ENCODE data around the gene MOG.

The MOG gene

GRCh38 chr6:29678114-29678513 is 21.2 kb downstream of the MOG start:
- no peak for DNase-seq

GRCh38 chr6:29679962-29680361 is 23.1 kb downstream of the MOG start:
- DNase-seq: no peak

GRCh38 chr6:29680416-29680815 is 23.5 kb downstream of the MOG start:
- no peak for DNase-seq

- DNase-seq: no peak
These were observed 24.0 kb downstream of the MOG start, which contains the start of gene ZFP57 for GRCh38 chr6:29680904-29681303. Gene ZFP57 (minus strand): TSS chr6:29681152. CDS start chr6:29677003, 4,149 bp downstream.

- no peak for DNase-seq
These were observed 24.9 kb downstream of the MOG start for GRCh38 chr6:29681811-29682210.

GRCh38 chr6:29685718-29686326 is 28.9 kb downstream of the MOG start:
- no peak for DNase-seq

GRCh38 chr6:29694637-29695036 is 37.7 kb downstream of the MOG start:
- no peak for DNase-seq

- no peak for DNase-seq
These were observed 39.5 kb downstream of the MOG start for GRCh38 chr6:29696147-29697125.

- DNase-seq: peak; percentile 71
These were observed 45.7 kb downstream of the MOG start for GRCh38 chr6:29702519-29703103.

- DNase-seq: no peak
These were observed 48.7 kb downstream of the MOG start for GRCh38 chr6:29705389-29706231.

- peak; percentile 70 for DNase-seq
These were observed 51.7 kb downstream of the MOG start for GRCh38 chr6:29708432-29709179.

GRCh38 chr6:29709188-29709587 is 52.3 kb downstream of the MOG start:
- no peak for DNase-seq

GRCh38 chr6:29710281-29710941 is 53.5 kb downstream of the MOG start:
- no peak for DNase-seq

GRCh38 chr6:29720863-29721262 is 64.0 kb downstream of the MOG start:
- DNase-seq: no peak
